Duodenal mucosa (tissue), 2 donors: Measurements from ENCODE around the gene LIPG.
"Not testable (repeated sequence)": the region's sequence is repeated elsewhere in the genome, so short reads cannot be mapped to it uniquely, and the experiment has no call there.

Experiments used
- H3K27ac ChIP-seq: one replicate; pipeline ENCODE4 v1.7.0; 2013; ENCODE audit warnings: low read depth, low read length
- H3K27me3 ChIP-seq, 2 donors: one replicate each; pipeline ENCODE4 v1.7.0; 2013; ENCODE audit warnings: low read length in 2 of 2, control low read depth in 1 of 2; ENCODE audit not compliant: insufficient read depth in 2 of 2, control insufficient read depth in 1 of 2
- H3K36me3 ChIP-seq, 2 donors: one replicate each; pipeline ENCODE4 v1.7.0; 2013; ENCODE audit warnings: low read length in 2 of 2, control low read depth in 1 of 2; ENCODE audit not compliant: insufficient read depth in 2 of 2, control insufficient read depth in 1 of 2
- H3K4me1 ChIP-seq, 2 donors: one replicate each; pipeline ENCODE4 v1.7.0; 2013; ENCODE audit warnings: low read length in 2 of 2, control low read depth in 1 of 2; ENCODE audit not compliant: insufficient read depth in 2 of 2, control insufficient read depth in 1 of 2
- H3K4me3 ChIP-seq, 2 donors: one replicate each; pipeline ENCODE4 v1.7.0; 2013; ENCODE audit warnings: low read length in 2 of 2, low read depth in 1 of 2
- H3K9ac ChIP-seq, 2 donors: one replicate each; pipeline ENCODE4 v1.7.0; 2013; ENCODE audit warnings: low read length in 2 of 2, low read depth in 1 of 2
- H3K9me3 ChIP-seq, 2 donors: one replicate each; pipeline ENCODE4 v1.7.0; 2013; ENCODE audit warnings: low read length in 2 of 2, control low read depth in 1 of 2; ENCODE audit not compliant: control insufficient read depth in 1 of 2

The LIPG gene

DNA sequence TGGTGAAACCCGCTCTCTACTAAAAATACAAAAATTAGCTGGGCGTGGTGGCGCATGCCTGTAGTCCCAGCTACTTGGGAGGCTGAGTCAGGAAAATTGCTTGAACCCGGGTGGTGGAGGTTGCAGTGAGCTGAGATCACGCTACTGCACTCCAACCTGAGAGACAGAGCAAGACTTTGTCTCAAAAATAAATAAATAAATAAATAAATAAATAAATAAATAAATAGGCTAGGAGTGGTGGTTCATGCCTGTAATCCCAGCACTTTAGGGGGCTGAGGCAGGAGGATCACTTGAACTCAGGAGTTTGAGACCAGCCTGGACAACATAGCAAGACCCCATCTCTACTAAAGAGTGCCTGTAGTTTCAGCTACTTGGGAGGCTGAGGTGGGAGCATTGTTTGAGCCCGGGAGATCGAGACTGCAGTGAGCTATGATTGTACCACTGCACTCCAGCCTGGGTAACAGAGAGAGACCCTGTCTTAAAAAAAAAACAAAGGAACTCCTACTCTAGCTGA, 38.2 kb upstream of the LIPG start:
- not testable (repeated sequence) for H3K27me3 ChIP-seq

DNA sequence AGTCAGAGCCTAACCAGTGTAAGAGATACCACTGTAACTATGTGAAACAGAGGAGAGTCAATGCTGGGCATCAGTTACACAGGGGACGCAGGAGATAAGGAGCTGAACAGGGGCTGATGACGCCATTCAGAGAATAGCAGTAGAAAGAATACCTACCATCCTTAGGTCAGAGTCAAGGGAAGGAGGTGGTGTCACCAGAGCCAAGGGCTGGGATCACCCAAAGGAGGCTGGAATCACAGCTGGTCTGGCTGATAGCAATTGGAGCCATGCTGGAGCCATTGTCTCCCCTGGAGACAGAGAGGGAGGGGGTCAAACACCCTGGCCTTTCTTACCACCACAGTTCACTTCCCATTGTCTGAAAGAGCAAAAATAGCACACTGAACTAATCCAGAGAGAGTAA, 37.5 kb upstream of the LIPG start:
- Histone ChIP-seq H3K27me3 (no peaks in the 10 kb centered on the region), H3K4me3 (no peak overlapping the region), H3K9me3 (no peaks in the 10 kb centered on the region), H3K9ac (no peak overlapping the region), H3K27ac (no peak overlapping the region), H3K4me1 (peaks cover 0 to 2% of the 10 kb centered on the region in 2 donors), H3K36me3 (no peaks in the 10 kb centered on the region)

More for the DNA sequence above, 38.2 kb upstream of the LIPG start:
- not testable (repeated sequence) for H3K4me1 ChIP-seq, H3K27ac ChIP-seq, H3K4me3 ChIP-seq, H3K9me3 ChIP-seq, H3K36me3 ChIP-seq, H3K9ac ChIP-seq

DNA sequence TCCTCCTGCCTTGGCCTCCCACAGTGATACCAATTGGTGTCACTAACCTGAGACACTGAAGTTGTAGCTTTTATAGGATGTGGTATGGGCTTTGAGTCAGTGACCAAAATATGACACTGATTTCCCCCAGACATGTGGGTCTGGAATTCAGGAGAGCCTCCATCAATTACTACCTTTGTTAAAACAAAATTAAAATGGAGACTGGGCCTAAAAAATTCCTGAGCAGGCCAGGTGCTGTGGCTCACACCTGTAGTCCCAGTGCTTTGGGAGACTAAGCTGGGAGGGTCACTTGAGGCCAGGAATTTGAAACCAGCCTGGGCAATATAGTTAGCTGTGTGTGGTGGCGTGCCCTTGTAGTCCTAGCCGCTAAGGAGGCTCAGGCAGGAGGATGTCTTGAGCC, 36.9 kb upstream of the LIPG start:
- Histone ChIP-seq H3K4me3 (no peak overlapping the region), H3K27me3 (no peaks in the 10 kb centered on the region), H3K9me3 (no peaks in the 10 kb centered on the region), H3K36me3 (no peaks in the 10 kb centered on the region), H3K9ac (no peak overlapping the region), H3K4me1 (peaks cover 0 to 8% of the 10 kb centered on the region in 2 donors), H3K27ac (no peak overlapping the region)

DNA sequence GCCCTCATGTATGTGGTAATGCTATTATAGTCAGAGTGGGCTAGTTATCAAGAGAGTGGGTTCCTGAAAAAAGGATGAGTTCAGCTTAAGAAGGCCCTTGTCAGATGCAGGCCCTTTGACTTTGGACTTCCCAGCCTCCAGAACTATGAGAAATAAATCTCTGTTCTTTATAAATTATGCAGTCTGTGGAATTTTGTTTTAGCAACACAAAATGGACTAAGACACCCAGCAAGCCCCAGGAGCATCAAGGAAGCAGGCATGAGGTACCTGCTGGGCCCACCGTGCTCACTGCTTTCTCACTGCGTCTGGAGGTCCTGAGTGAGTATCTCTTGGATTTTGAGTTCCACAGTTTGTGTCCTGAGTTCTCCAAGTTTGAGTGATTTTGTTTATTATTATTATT, 35.9 kb upstream of the LIPG start:
- no peaks in the 10 kb centered on the region for H3K9me3 ChIP-seq
- no peak overlapping the region for H3K27ac ChIP-seq
- H3K36me3 ChIP-seq, result no peaks in the 10 kb centered on the region
- no peaks in the 10 kb centered on the region for H3K27me3 ChIP-seq
- H3K4me1 ChIP-seq, result peaks cover 0 to 11% of the 10 kb centered on the region in 2 donors
- no peak overlapping the region for H3K9ac ChIP-seq
- no peak overlapping the region for H3K4me3 ChIP-seq

DNA sequence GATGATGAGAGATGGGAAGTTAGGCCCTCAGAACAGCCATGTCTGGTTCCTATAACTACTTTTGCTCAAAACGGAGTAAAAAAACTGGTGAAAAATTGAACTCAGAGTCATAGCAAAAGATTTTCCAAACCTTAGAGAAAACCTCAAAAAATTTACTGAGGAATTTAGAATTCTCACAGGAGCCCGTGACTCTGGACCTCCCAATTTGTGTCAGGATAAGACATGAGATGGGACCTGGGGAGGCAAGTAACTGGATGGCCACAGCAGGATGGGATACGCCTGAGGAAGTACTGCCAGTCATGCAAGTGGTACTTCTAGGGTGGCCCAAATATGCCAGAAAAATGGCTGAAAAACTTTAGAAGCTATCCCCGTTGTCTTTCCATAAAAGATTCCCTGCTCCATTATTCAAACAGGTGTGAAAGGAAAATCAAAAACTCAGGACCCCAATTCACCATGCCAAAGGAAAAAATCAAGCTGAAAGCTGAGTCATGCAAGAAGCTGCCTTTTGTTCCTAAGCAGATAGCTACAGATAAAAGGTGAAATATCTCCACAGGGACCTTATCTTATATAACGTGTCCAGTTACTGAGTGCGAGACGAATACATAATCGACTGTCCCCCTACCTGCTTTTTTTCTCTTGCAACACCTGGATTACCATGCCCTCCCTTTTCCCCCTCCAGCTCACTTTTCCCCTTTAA, 34.1 kb upstream of the LIPG start:
- Histone ChIP-seq H3K9me3 (no peaks in the 10 kb centered on the region), H3K36me3 (no peaks in the 10 kb centered on the region), H3K27ac (no peak overlapping the region), H3K27me3 (no peaks in the 10 kb centered on the region), H3K4me3 (no peak overlapping the region), H3K9ac (no peak overlapping the region), H3K4me1 (peaks cover 0 to 11% of the 10 kb centered on the region in 2 donors)

DNA sequence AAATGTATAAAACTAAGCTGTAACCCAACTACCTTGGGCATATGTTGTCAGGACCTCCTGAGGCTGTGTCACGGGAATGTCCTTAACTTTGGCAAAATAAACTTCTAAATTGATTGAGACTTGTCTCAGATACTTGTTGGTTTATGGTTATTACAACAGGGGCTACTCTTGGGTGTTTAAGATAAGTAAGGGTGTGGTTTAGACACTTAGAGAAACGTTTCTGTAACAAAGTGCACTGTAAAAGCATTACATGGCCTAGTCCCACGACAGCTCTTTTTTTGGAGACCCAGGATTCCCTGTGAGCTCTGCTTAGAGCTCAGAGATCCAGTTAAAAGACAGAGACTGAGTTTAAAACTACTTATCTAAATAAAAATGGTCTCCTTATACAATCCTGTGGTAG, 32.3 kb upstream of the LIPG start:
- Histone ChIP-seq H3K9ac (no peak overlapping the region), H3K36me3 (no peaks in the 10 kb centered on the region)

DNA sequence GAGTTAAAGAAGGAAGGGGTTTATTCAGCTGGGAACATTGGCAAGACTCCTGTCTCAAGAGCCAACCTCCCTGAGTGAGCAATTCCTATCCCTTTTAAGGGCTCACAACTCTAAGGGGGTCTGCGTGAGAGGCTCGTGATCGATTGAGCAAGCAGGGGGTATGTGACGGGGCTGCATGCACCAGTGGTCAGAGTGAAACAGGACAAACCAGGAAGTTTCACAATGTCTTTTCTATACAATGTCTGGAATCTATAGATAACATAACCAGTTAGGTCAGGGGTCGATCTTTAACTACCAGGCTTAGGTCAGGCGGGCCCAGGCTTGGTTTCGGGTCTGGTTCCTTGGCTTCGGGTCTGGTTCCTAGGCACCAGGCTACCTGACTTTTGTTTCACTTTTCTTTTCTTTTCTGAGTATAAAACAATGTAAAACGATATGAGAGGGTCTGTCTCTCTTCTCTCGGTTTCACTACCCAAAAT, 30.1 kb upstream of the LIPG start:
- Histone ChIP-seq H3K36me3 (no peaks in the 10 kb centered on the region), H3K4me3 (peak overlapping the region in 1 of 2 donors; percentile 51), H3K4me1 (peaks cover 0 to 11% of the 10 kb centered on the region in 2 donors), H3K27me3 (no peaks in the 10 kb centered on the region), H3K27ac (no peak overlapping the region), H3K9me3 (no peaks in the 10 kb centered on the region), H3K9ac (peak overlapping the region in 1 of 2 donors; percentile 25)

More for the DNA sequence above, 32.3 kb upstream of the LIPG start:
- H3K4me3 ChIP-seq, result no peak overlapping the region
- no peaks in the 10 kb centered on the region for H3K27me3 ChIP-seq
- H3K9me3 ChIP-seq, result no peaks in the 10 kb centered on the region
- H3K4me1 ChIP-seq, result peaks cover 0 to 11% of the 10 kb centered on the region in 2 donors
- H3K27ac ChIP-seq, result no peak overlapping the region

DNA sequence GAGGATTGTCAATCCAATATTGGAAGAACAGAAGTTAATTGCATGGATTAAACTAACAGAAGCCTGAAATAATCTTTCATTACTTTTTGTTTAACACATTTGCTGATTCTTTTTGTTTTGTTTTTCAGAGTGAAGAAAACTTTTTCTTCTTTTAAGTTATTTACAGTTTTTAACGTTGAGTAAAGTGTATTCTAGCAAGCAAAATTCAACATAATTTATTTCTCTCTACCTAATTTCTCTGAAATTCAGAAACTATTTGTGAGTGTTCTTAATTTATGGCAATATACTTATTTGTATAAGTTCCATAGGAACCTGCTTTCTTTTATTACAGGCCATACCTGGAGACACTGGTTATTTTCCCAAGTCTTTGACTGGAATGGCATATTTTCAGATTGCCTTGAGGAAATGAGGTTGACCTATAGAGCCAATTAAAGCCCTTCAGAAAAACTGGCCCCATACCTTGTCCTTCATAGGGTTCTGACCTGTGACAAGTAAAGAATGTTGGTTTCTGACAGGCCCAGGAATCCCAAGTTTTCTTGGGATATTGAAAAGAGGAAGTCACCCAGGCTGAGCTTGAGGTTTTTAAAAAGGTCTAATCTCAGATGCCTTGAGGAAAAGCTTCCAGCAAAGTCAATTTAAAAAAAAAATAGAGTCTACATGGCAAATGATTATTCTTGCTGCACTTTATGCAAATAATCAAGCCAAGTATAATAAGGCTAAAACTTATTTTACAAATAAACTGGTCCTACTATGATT, 26.8 kb upstream of the LIPG start:
- Histone ChIP-seq H3K27ac (no peak overlapping the region), H3K9me3 (no peaks in the 10 kb centered on the region), H3K4me3 (no peak overlapping the region), H3K36me3 (no peaks in the 10 kb centered on the region), H3K27me3 (no peaks in the 10 kb centered on the region), H3K9ac (no peak overlapping the region), H3K4me1 (peaks cover 0 to 2% of the 10 kb centered on the region in 2 donors)

DNA sequence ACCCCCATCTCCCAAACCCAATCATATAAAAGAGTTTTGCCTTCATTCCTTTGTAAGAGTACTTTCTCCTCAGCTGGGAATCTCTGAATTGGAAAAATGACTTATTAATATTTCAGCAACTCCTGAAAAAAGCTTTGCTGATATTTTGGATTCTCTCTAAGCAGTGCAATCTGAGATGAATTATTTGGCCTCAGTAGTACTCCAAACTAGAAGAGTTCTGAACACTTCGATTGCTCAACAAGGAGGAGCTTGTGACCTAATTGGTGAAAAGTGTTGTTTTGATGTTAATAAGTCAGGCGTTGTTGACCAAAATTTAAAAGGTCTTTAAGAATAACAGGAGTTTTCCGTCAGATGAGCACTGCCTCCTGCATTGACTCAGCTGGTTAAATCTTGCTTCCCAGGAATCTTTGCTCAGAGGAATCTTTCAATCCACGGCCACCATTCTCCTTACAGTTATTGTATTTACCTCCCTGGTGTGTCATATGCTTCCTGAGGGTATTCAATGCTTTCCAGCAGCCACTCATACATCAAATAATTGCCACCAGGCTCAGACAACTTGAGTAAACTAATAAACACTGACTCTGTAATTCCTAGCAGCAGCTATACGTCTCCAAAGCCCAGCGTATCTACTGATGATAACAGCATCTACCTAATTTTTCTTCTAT, 24.5 kb upstream of the LIPG start:
- no peaks in the 10 kb centered on the region for H3K4me1 ChIP-seq
- no peaks in the 10 kb centered on the region for H3K9me3 ChIP-seq
- H3K27me3 ChIP-seq, result no peaks in the 10 kb centered on the region
- no peaks in the 10 kb centered on the region for H3K36me3 ChIP-seq
- H3K27ac ChIP-seq, result no peak overlapping the region
- H3K9ac ChIP-seq, result no peak overlapping the region
- no peak overlapping the region for H3K4me3 ChIP-seq

DNA sequence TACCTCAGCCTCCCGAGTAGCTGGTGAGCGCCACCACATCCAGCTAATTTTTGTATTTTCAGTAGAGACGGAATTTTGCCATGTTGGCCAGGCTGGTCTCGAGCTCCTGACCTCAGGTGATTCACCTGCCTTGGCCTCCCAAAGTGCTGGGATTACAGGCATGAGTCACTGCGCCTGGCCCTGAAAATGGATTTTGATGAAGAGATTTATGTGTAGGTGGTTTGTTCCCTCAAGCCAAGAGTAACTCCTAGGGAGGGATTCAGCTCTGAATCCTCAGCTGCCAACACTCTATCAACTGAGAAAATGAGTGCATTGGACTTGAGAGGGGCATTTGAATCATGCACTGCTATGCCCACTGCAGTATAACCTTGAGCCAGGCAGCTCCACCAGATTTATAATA, 17.5 kb upstream of the LIPG start:
- no peaks in the 10 kb centered on the region for H3K9me3 ChIP-seq
- H3K36me3 ChIP-seq, result no peaks in the 10 kb centered on the region
- H3K4me3 ChIP-seq, result no peak overlapping the region
- no peak overlapping the region for H3K27ac ChIP-seq
- H3K27me3 ChIP-seq, result no peaks in the 10 kb centered on the region
- H3K9ac ChIP-seq, result no peak overlapping the region
- no peaks in the 10 kb centered on the region for H3K4me1 ChIP-seq
